ENCODE results near the gene ADPRS.

Gene ADPRS

GRCh38 chr1:36109041-36109679 lies 20.5 kb downstream of the ADPRS start:
- DNase-seq (no peak), ATAC-seq (replicated peaks) (peak in 1 of 2 donors; percentile 36)
- Mint-ChIP-seq H3K27me3 (peaks cover 0 to 7% of the 10 kb centered on the region in 2 donors), H3K36me3 (peaks cover 3 to 7% of the 10 kb centered on the region in 2 donors), H3K4me1 (peaks cover 0 to 3% of the 10 kb centered on the region in 2 donors), H3K27ac (no peak overlapping the region), H3K4me3 (no peak overlapping the region), H3K9me3 (no peaks in the 10 kb centered on the region)

GRCh38 chr1:36111151-36111550 lies 22.5 kb downstream of the ADPRS start:
- Mint-ChIP-seq H3K4me1 (peaks cover 0 to 3% of the 10 kb centered on the region in 2 donors), H3K9me3 (no peaks in the 10 kb centered on the region), H3K27me3 (peaks cover 0 to 7% of the 10 kb centered on the region in 2 donors), H3K27ac (no peak overlapping the region), H3K4me3 (no peak overlapping the region), H3K36me3 (peaks cover 3 to 11% of the 10 kb centered on the region in 2 donors)
- DNase-seq: no peak
- no peak for ATAC-seq (replicated peaks)

GRCh38 chr1:36112823-36113222 lies 24.1 kb downstream of the ADPRS start:
- H3K36me3 Mint-ChIP-seq: peaks cover 3 to 11% of the 10 kb centered on the region in 2 donors
- no peaks in the 10 kb centered on the region for H3K9me3 Mint-ChIP-seq
- peaks cover 0 to 11% of the 10 kb centered on the region in 2 donors for H3K27me3 Mint-ChIP-seq
- H3K27ac Mint-ChIP-seq: no peak overlapping the region
- no peak overlapping the region for H3K4me3 Mint-ChIP-seq
- DNase-seq (no peak), ATAC-seq (replicated peaks) (no peak)
- H3K4me1 Mint-ChIP-seq: peaks cover 0 to 3% of the 10 kb centered on the region in 2 donors

- Mint-ChIP-seq H3K9me3 (no peaks in the 10 kb centered on the region), H3K36me3 (peaks cover 3 to 11% of the 10 kb centered on the region in 2 donors), H3K4me1 (no peaks in the 10 kb centered on the region), H3K27me3 (peaks cover 0 to 11% of the 10 kb centered on the region in 2 donors), H3K27ac (no peak overlapping the region), H3K4me3 (no peak overlapping the region)
- DNase-seq (no peak), ATAC-seq (replicated peaks) (no peak)
Measured at GRCh38 chr1:36114371-36114770, 25.7 kb downstream of the ADPRS start.

GRCh38 chr1:36115200-36115669 lies 26.5 kb downstream of the ADPRS start:
- Mint-ChIP-seq H3K9me3 (no peaks in the 10 kb centered on the region), H3K4me1 (no peaks in the 10 kb centered on the region), H3K27me3 (peaks cover 0 to 11% of the 10 kb centered on the region in 2 donors), H3K36me3 (peaks cover 3 to 11% of the 10 kb centered on the region in 2 donors), H3K27ac (no peak overlapping the region), H3K4me3 (no peak overlapping the region)
- ATAC-seq (replicated peaks): no peak
- DNase-seq: no peak

GRCh38 chr1:36115931-36116330 lies 27.2 kb downstream of the ADPRS start:
- Mint-ChIP-seq H3K4me1 (no peaks in the 10 kb centered on the region), H3K36me3 (peaks cover 3 to 11% of the 10 kb centered on the region in 2 donors), H3K9me3 (no peaks in the 10 kb centered on the region), H3K27me3 (peaks cover 0 to 11% of the 10 kb centered on the region in 2 donors), H3K4me3 (no peak overlapping the region), H3K27ac (no peak overlapping the region)
- ATAC-seq (replicated peaks) (no peak), DNase-seq (no peak)

- H3K27me3 Mint-ChIP-seq: peaks cover 0 to 11% of the 10 kb centered on the region in 2 donors
- ATAC-seq (replicated peaks) (no peak), DNase-seq (no peak)
- no peak overlapping the region for H3K27ac Mint-ChIP-seq
- no peaks in the 10 kb centered on the region for H3K4me1 Mint-ChIP-seq
- H3K36me3 Mint-ChIP-seq: peaks cover 3 to 11% of the 10 kb centered on the region in 2 donors
- H3K9me3 Mint-ChIP-seq: no peaks in the 10 kb centered on the region
- no peak overlapping the region for H3K4me3 Mint-ChIP-seq
Measured at GRCh38 chr1:36116901-36117300, 28.2 kb downstream of the ADPRS start.

GRCh38 chr1:36118447-36119204 lies 29.9 kb downstream of the ADPRS start:
- DNase-seq (no peak), ATAC-seq (replicated peaks) (no peak)
- Mint-ChIP-seq H3K36me3 (peaks cover 0 to 6% of the 10 kb centered on the region in 2 donors), H3K9me3 (no peaks in the 10 kb centered on the region), H3K4me1 (peaks cover 13 to 15% of the 10 kb centered on the region in 2 donors), H3K4me3 (no peak overlapping the region), H3K27ac (no peak overlapping the region), H3K27me3 (peaks cover 0 to 17% of the 10 kb centered on the region in 2 donors)

GRCh38 chr1:36119456-36119855 lies 30.8 kb downstream of the ADPRS start:
- DNase-seq: no peak

GRCh38 chr1:36122062-36123030 lies 33.7 kb downstream of the ADPRS start:
- peaks cover 21 to 29% of the 10 kb centered on the region in 2 donors for H3K27me3 Mint-ChIP-seq
- DNase-seq: no peak
- no peaks in the 10 kb centered on the region for H3K36me3 Mint-ChIP-seq
- no peaks in the 10 kb centered on the region for H3K9me3 Mint-ChIP-seq
- H3K4me1 Mint-ChIP-seq: peaks cover 28 to 39% of the 10 kb centered on the region in 2 donors
- no peak overlapping the region for H3K27ac Mint-ChIP-seq
- ATAC-seq (replicated peaks): no peak
- peak overlapping the region; percentile 3 to 72 for H3K4me3 Mint-ChIP-seq

More at GRCh38 chr1:36119456-36119855, 30.8 kb downstream of the ADPRS start:
- Mint-ChIP-seq H3K4me1 (peaks cover 14 to 23% of the 10 kb centered on the region in 2 donors), H3K27me3 (peaks cover 4 to 19% of the 10 kb centered on the region in 2 donors), H3K4me3 (no peak overlapping the region), H3K36me3 (peaks cover 0 to 1% of the 10 kb centered on the region in 2 donors), H3K27ac (no peak overlapping the region), H3K9me3 (no peaks in the 10 kb centered on the region)
- ATAC-seq (replicated peaks): no peak

- peak; percentile 58 for DNase-seq
Measured at GRCh38 chr1:36123356-36123755, 34.7 kb downstream of the ADPRS start.

GRCh38 chr1:36124404-36125128 lies 35.9 kb downstream of the ADPRS start:
- DNase-seq (no peak), ATAC-seq (replicated peaks) (no peak)
- peak overlapping the region; percentile 72 to 77 for H3K4me3 Mint-ChIP-seq
- H3K27me3 Mint-ChIP-seq: peaks cover 21 to 29% of the 10 kb centered on the region in 2 donors
- peak overlapping the region; percentile 69 for H3K27ac Mint-ChIP-seq
- H3K36me3 Mint-ChIP-seq: no peaks in the 10 kb centered on the region
- peaks cover 28 to 39% of the 10 kb centered on the region in 2 donors for H3K4me1 Mint-ChIP-seq
- no peaks in the 10 kb centered on the region for H3K9me3 Mint-ChIP-seq

More at GRCh38 chr1:36123356-36123755, 34.7 kb downstream of the ADPRS start:
- peak overlapping the region; percentile 68 for H3K27ac Mint-ChIP-seq
- peaks cover 28 to 39% of the 10 kb centered on the region in 2 donors for H3K4me1 Mint-ChIP-seq
- H3K9me3 Mint-ChIP-seq: no peaks in the 10 kb centered on the region
- H3K27me3 Mint-ChIP-seq: peaks cover 21 to 29% of the 10 kb centered on the region in 2 donors
- no peaks in the 10 kb centered on the region for H3K36me3 Mint-ChIP-seq
- peak; percentile 86 for ATAC-seq (replicated peaks)
- peak overlapping the region; percentile 33 to 72 for H3K4me3 Mint-ChIP-seq
